ENCODE measurements around the gene MYLK3.

MYLK3 gene

GRCh38 chr16:46747777-46748651 is at the start of gene MYLK3:
Gene MYLK3, minus strand, starts transcription at chr16:46748344. Its CDS starts 151 bp downstream, at chr16:46748193.
- TF ChIP-seq, protein P1, sequence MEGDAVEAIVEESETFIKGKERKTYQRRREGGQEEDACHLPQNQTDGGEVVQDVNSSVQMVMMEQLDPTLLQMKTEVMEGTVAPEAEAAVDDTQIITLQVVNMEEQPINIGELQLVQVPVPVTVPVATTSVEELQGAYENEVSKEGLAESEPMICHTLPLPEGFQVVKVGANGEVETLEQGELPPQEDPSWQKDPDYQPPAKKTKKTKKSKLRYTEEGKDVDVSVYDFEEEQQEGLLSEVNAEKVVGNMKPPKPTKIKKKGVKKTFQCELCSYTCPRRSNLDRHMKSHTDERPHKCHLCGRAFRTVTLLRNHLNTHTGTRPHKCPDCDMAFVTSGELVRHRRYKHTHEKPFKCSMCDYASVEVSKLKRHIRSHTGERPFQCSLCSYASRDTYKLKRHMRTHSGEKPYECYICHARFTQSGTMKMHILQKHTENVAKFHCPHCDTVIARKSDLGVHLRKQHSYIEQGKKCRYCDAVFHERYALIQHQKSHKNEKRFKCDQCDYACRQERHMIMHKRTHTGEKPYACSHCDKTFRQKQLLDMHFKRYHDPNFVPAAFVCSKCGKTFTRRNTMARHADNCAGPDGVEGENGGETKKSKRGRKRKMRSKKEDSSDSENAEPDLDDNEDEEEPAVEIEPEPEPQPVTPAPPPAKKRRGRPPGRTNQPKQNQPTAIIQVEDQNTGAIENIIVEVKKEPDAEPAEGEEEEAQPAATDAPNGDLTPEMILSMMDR (IDR thresholded peaks at IDR 0.05; ENCODE audit: borderline replicate concordance, insufficient read depth, low read depth, low read length), result no peak
- H3K4me3 ChIP-seq (ENCODE audit: low read depth, low read length), result no peak within 1 kb of the TSS

DNA sequence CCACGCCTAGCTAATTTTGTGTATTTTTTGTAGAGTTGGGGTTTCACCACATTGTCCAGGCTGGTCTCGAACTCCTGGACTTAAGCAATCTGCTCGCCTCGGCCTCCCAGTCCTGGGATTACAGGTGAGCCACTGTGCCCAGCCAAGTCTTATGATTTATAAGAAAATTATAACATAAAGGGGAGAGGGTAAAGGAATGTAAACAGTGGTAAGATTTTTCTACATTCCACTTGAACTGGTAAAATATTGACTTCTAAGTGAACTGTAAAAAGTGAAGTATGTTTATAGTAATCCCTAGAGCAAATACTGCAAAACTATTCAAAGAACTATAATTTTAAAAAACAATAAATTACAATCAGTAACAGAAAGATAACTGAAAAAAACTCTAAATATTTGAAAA is 49.4 kb upstream of the MYLK3 start:
- TF ChIP-seq, protein P1 (IDR thresholded peaks at IDR 0.05; ENCODE audit: borderline replicate concordance, insufficient read depth, low read depth, low read length), result no peak

DNA sequence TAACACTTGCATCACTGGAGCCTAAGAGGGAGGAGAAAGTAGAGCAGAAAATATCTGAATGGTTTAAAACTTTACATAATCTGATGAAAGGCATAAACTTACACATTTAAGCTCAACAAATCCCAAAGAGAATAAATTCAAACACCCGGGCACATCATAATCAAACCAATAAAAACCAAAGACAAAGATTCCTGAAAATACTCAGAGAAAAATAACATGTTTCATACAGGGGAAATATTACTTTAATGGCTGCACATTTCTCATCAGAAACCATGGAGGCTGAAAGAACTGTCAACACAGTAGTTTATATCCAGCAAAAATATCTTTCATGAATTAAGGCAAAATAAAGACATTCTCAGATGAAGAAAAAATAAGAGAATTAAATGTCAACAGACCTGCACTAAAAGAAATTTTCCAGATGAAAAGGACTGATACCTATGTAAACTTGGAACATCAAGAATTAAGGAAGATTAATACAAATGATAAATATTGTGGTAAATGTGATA is 48.7 kb upstream of the MYLK3 start:
- H3K4me3 ChIP-seq (ENCODE audit: low read depth, low read length), result no peak overlapping the region
- TF ChIP-seq, protein P1 (IDR thresholded peaks at IDR 0.05; ENCODE audit: borderline replicate concordance, insufficient read depth, low read depth, low read length), result no peak

More for the DNA sequence above, 49.4 kb upstream of the MYLK3 start:
- H3K4me3 ChIP-seq (ENCODE audit: low read depth, low read length), result no peak overlapping the region

GRCh38 chr16:46793841-46794240 is 45.7 kb upstream of the MYLK3 start:
- H3K4me3 ChIP-seq (ENCODE audit: low read depth, low read length), result no peak overlapping the region
- TF ChIP-seq, protein P1 (IDR thresholded peaks at IDR 0.05; ENCODE audit: borderline replicate concordance, insufficient read depth, low read depth, low read length), result no peak

DNA sequence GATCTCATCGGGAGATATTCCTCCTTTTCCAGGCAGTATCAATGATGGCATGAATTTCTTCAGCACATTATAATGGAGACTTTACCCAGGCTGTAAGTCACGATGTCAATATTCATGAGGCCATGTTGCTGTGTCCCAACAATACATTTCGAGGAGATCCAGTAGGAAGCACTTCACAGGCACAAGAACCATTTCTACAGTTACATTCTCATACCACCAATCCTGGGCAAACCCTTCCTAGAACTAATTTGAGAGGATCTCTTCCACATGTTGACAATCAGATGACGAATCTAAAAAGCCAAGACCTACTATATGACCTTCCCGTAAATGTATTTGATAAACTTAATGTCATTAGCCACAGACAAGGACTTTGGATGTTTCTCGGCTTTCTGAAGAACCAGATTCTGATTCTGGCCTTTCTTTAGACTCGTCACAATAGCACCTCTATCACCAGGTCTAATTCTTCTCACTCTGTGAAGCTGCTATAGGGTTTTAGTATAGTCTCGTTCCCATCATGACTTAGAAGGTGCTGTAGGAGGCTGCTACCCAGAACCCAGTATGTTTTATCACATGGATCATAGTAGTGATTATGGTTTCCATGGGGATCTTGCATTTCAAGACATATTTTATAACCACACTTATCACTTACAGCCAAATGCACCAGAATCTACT is 42.6 kb upstream of the MYLK3 start:
- TF ChIP-seq, protein P1 (IDR thresholded peaks at IDR 0.05; ENCODE audit: borderline replicate concordance, insufficient read depth, low read depth, low read length), result no peak
- no peak overlapping the region for H3K4me3 ChIP-seq (ENCODE audit: low read depth, low read length)

DNA sequence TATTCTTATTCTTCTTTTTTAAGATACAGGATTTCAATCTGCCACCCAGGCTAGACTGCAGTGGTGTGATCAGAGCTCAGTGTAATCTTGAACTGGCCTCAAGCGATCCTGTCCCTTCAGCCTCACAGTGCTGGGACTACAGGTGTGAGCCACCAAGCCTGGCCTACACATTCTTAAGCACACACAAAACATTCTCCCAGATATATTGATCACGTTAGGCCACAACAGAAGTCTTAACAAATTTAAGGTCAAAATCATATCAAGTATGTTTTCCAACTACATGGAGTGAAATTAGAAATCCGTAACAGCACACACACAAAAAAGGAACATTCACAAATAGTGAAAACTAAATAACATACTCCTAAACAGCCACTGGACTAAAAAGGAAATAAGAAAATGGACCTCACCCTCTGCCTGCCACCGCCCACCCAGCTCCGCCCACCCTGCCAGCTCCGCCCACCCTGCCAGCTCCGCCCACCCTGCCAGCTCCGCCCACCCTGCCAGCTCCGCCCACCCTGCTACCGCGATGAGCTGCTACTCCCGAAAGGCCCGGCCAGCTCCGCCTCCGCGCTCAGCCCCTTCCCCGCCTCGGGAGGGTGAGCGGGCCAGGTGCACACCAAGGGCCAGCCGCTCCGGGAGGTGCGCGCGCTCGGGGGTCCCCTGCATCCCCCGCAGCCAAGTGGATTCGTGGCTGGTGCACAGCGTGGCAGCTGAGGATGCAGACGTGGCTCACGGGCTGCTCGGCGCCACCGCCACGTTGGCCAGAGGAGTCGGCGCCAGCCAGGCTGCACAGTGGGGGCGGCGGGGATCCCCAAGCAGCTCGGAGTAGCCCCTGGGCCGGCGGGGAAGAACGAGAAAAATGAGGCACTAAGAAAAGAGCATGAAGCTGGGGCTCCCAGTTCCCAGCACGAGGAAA is 41.6 kb upstream of the MYLK3 start:
- TF ChIP-seq, protein P1 (IDR thresholded peaks at IDR 0.05; ENCODE audit: borderline replicate concordance, insufficient read depth, low read depth, low read length), result no peak
- H3K4me3 ChIP-seq (ENCODE audit: low read depth, low read length), result peak overlapping the region; percentile 71

Data from GM12875 (cell line).